GM12878 (cell line): ENCODE measurements around the gene AMER2. TPM values are rescaled to one million over a fixed set of nuclear protein-coding genes. Genes with fewer than 3 reads are reported as not detected.

ENCODE experiments used
- ATAC-seq: fragments of 200-7000 bp; cut with Tn5 transposase; 3 replicates; pipeline ENCODE4 v1.9.1; 2020; ENCODE audit warnings: mild to moderate bottlenecking, moderate library complexity
- BruUV-seq: library from RNA; stranded (reverse); fragments of 400-500 nt; replicated peaks from 2 replicates; lab custom pipeline; 2021; lab: Mats Ljungman, UMichigan
- CTCF ChIA-PET: fragments of 300-600 bp; sonication (Branson Sonifier 250); formaldehyde crosslinking; extraction: SDS; loops from one replicate; lab custom pipeline; 2021; ENCODE audit warnings: inconsistent platforms; lab: Yijun Ruan, JAX
- POLR2A ChIA-PET: fragments of 350-600 bp; formaldehyde crosslinking; extraction: SDS; loops from one replicate; lab custom pipeline; 2021; ENCODE audit warnings: inconsistent platforms; lab: Charles Lee
- RAD21 ChIA-PET: fragments of 300-600 bp; sonication (Branson Sonifier 250); formaldehyde crosslinking; loops from one replicate; lab custom pipeline; 2023; ENCODE audit warnings: antibody characterized with exemption; ENCODE audit not compliant: unreplicated experiment; lab: Charles Lee
- SMC1A ChIA-PET: fragments of 300-600 bp; sonication (Branson Sonifier 250); formaldehyde crosslinking; loops from one replicate; lab custom pipeline; 2023; ENCODE audit not compliant: unreplicated experiment, uncharacterized antibody; lab: Charles Lee
- DNase-seq: peaks from one replicate; pipeline ENCODE4 v3.0.0-alpha.2; 2011; ENCODE audit warnings: low read depth, low spot score
- FAIRE-seq: peaks from 3 replicates; lab custom pipeline; 2011; peaks lifted over from hg19 to GRCh38; lab: Jason Lieb, UNC
- H2AFZ ChIP-seq: 2 replicates; pipeline ENCODE4 v1.6.0; 2011; ENCODE audit warnings: low read depth, low read length, control low read depth; ENCODE audit not compliant: control insufficient read depth
- H3K27ac ChIP-seq: 2 replicates; pipeline ENCODE4 v1.5.1; 2011; ENCODE audit warnings: control low read depth; ENCODE audit not compliant: control insufficient read depth, insufficient read depth
- H3K27me3 ChIP-seq, 2 experiments: replicated peaks in 1 of 2; 2 replicates each; pipeline versions ENCODE4 v1.6.0 to v1.6.1; 2011; ENCODE audit warnings: low read length in 1 of 2; ENCODE audit not compliant: control insufficient read depth in 2 of 2, insufficient read depth in 2 of 2
- H3K36me3 ChIP-seq, 2 experiments: 2 replicates each; pipeline ENCODE4 v1.5.1; 2011; ENCODE audit warnings: low read length in 1 of 2; ENCODE audit not compliant: control insufficient read depth in 2 of 2, insufficient read depth in 2 of 2
- H3K4me1 ChIP-seq: 2 replicates; pipeline ENCODE4 v1.6.1; 2011; ENCODE audit warnings: mild to moderate bottlenecking, low read length, moderate library complexity, mixed read lengths; ENCODE audit not compliant: control insufficient read depth, insufficient read depth
- H3K4me2 ChIP-seq: 2 replicates; pipeline ENCODE4 v1.6.0; 2011; ENCODE audit warnings: control low read depth; ENCODE audit not compliant: control insufficient read depth, insufficient read depth
- H3K4me3 ChIP-seq: fragments of 200-600 bp; sonication (generic); 2 replicates; pipeline ENCODE4 v1.5.1; 2016
- H3K79me2 ChIP-seq: 2 replicates; pipeline ENCODE4 v1.6.0; 2011; ENCODE audit warnings: low read length; ENCODE audit not compliant: control insufficient read depth, insufficient read depth
- H3K9ac ChIP-seq: 2 replicates; pipeline ENCODE4 v1.8.0; 2011; ENCODE audit warnings: low read length, control low read depth, mixed read lengths; ENCODE audit not compliant: control insufficient read depth, insufficient read depth
- H3K9me3 ChIP-seq: replicated peaks from 3 replicates; pipeline ENCODE4 v1.5.1; 2011; ENCODE audit warnings: mild to moderate bottlenecking, low read length; ENCODE audit not compliant: control insufficient read depth, insufficient read depth
- H4K20me1 ChIP-seq: 2 replicates; pipeline ENCODE4 v1.6.0; 2011; ENCODE audit not compliant: control insufficient read depth, insufficient read depth
- BACH1 ChIP-seq: fragments of 450-650 bp; IDR thresholded peaks from 2 replicates; pipeline ENCODE4 v1.6.1; 2017; ENCODE audit warnings: mild to moderate bottlenecking, borderline replicate concordance
- CBFB ChIP-seq: IDR thresholded peaks from 2 replicates; pipeline ENCODE4 v1.6.1; 2016; ENCODE audit warnings: antibody characterized with exemption, low read depth
- CUX1 ChIP-seq: IDR thresholded peaks from 2 replicates; pipeline ENCODE4 v1.6.1; 2012; ENCODE audit warnings: improper control_type of control experiment, low read depth, low read length; ENCODE audit not compliant: insufficient replicate concordance
- FOXK2 ChIP-seq: fragments of 450-650 bp; IDR thresholded peaks from 2 replicates; pipeline ENCODE4 v1.6.1; 2017; ENCODE audit warnings: mild to moderate bottlenecking, moderate library complexity
- LARP7 ChIP-seq: fragments of 450-650 bp; IDR thresholded peaks from 2 replicates; pipeline ENCODE4 v1.6.1; 2017; ENCODE audit warnings: mild to moderate bottlenecking
- MTA2 ChIP-seq: fragments of 450-650 bp; IDR thresholded peaks from 2 replicates; pipeline ENCODE4 v1.6.1; 2016; ENCODE audit warnings: low read depth, mild to moderate bottlenecking, moderate library complexity
- MXI1 ChIP-seq: fragments of 150-350 bp; IDR thresholded peaks from 2 replicates; pipeline ENCODE4 v1.6.1; 2011; ENCODE audit warnings: low read depth, mild to moderate bottlenecking, inconsistent platforms, low read length, improper control_type of control experiment
- SKIL ChIP-seq: fragments of 450-650 bp; IDR thresholded peaks from 2 replicates; pipeline ENCODE4 v1.6.1; 2017; ENCODE audit warnings: mild to moderate bottlenecking, low read depth, inconsistent platforms; ENCODE audit not compliant: poor library complexity, severe bottlenecking
- SP1 ChIP-seq: IDR thresholded peaks from one replicate; pipeline ENCODE4 v1.6.1; 2011; ENCODE audit warnings: low read depth, low read length
- SUPT20H ChIP-seq: IDR thresholded peaks from 2 replicates; pipeline ENCODE4 v1.6.1; 2011; ENCODE audit warnings: low read depth, mild to moderate bottlenecking, low read length, moderate library complexity, borderline replicate concordance; ENCODE audit not compliant: control insufficient read depth
- ZNF274 ChIP-seq: IDR thresholded peaks from one replicate; pipeline ENCODE4 v1.8.0; 2011; ENCODE audit not compliant: insufficient read length, insufficient read depth
- WGBS: methylation state at CpG from one replicate; pipeline ENCODE4 v1.1.6; 2016; ENCODE audit warnings: low lambda C conversion rate; ENCODE audit not compliant: insufficient replicate concordance, insufficient coverage; ENCODE audit errors: missing lambda C conversion rate; 5-methylcytosine and 5-hydroxymethylcytosine counted together
- in situ Hi-C: fragments of 300-500 bp; cut with MboI; formaldehyde crosslinking; loops from 9 replicates; pipeline ENCODE4 v1.14.3; 2018; ENCODE audit warnings: mixed read lengths
- intact Hi-C: fragments of 100-400 bp; cut with micrococcal nuclease; formaldehyde crosslinking; loops from one replicate; pipeline ENCODE4 v1.14.2; 2022; ENCODE audit not compliant: unreplicated experiment
- polyA plus RNA-seq, 11 experiments: library from polyadenylated mRNA; depleted of rRNA in 4 of 11; unstranded in 6 of 11; stranded (reverse) in 5 of 11; fragments of >200 nt; fragmentation: Nextera tagmentation in 4 of 11; fragmentation: Illumina TruSeq in 1 of 11; extraction: Ambion mirVana in 4 of 11; extraction: Trizol in 1 of 11; gene quantifications; 1 replicate in 1 of 11; 2 replicates in 10 of 11; pipeline versions ENCODE4 v1.2.1 to v1.2.3, GENCODE V29; 2011 to 2016; ENCODE audit warnings: inconsistent platforms in 2 of 11, missing spikeins in 2 of 11, low read depth in 1 of 11
- total RNA-seq, 4 experiments: library from RNA; depleted of rRNA in 3 of 4; stranded (reverse); fragments of >200 nt in 3 of 4; fragmentation: Illumina TruSeq in 1 of 4; extraction: Trizol in 1 of 4; gene quantifications; 2 replicates each; pipeline versions ENCODE4 v1.2.1 to v1.2.3, GENCODE V29; 2013 to 2021

The AMER2 gene
- total and polyA plus RNA-seq, 10 of the 15 experiments (the other 5 are each of a cell fraction or from before 2014, with no cell fraction given), result 0.01 to 0.34 (median 0.21) TPM

GRCh38 chr13:25215253-25215575, 43.1 kb upstream of the AMER2 start:
- intact Hi-C loops, result loop anchor here (1.0 kb wide), 1 partner anchor 29 kb away; no protein-coding TSS in a partner anchor
- H3K4me3 ChIP-seq, result no peak overlapping the region
- no TSS peak for BruUV-seq
- POLR2A ChIA-PET, result no interaction called here
- H3K4me2 ChIP-seq, result no peak overlapping the region
- H3K9ac ChIP-seq, result no peak overlapping the region
- RAD21 ChIA-PET, result no interaction called here
- H3K36me3 ChIP-seq, result no peaks in the 10 kb centered on the region
- H4K20me1 ChIP-seq, result no peaks in the 10 kb centered on the region
- no peak overlapping the region for H2AFZ ChIP-seq
- in situ Hi-C loops, result no loop called here
- DNase-seq (no peak), FAIRE-seq (no peak), ATAC-seq (no peak)
- no peaks in the 10 kb centered on the region for H3K79me2 ChIP-seq
- H3K27ac ChIP-seq, result no peak overlapping the region
- no peaks in the 10 kb centered on the region for H3K4me1 ChIP-seq
- CTCF ChIA-PET, result interaction anchor here (1.0 kb wide), 1 partner anchor 102 kb away, joined by 3 read pairs; no protein-coding TSS in a partner anchor
- WGBS, result 38% methylated on average over 3 of the region's 3 CpGs
- no peaks in the 10 kb centered on the region for H3K9me3 ChIP-seq
- SMC1A ChIA-PET, result no interaction called here
- no peaks in the 10 kb centered on the region for H3K27me3 ChIP-seq
- no peak for TF ChIP-seq SKIL
- no peak for TF ChIP-seq MXI1
- TF ChIP-seq FOXK2, result no peak
- TF ChIP-seq MTA2, result no peak
- TF ChIP-seq CUX1, result no peak
- TF ChIP-seq LARP7, result no peak
- TF ChIP-seq SUPT20H, result no peak
- no peak for TF ChIP-seq ZNF274
- TF ChIP-seq SP1, result no peak
- no peak for TF ChIP-seq BACH1
- TF ChIP-seq CBFB, result no peak
